K562 (cell line): ENCODE results near the gene THAP12. TPM values are rescaled to one million over a fixed set of nuclear protein-coding genes. Genes with fewer than 3 reads are reported as not detected.

ENCODE experiments used
- ATAC-seq: fragments of 200-7000 bp; cut with Tn5 transposase; 3 replicates; pipeline ENCODE4 v1.9.1; 2020; ENCODE audit warnings: moderate library complexity
- BruUV-seq: library from RNA; stranded (reverse); fragments of 400-500 nt; replicated peaks from 2 replicates; lab custom pipeline; 2021; lab: Mats Ljungman, UMichigan
- CTCF ChIA-PET: fragments of 300-600 bp; formaldehyde crosslinking; extraction: SDS; loops from one replicate; lab custom pipeline; 2021; ENCODE audit warnings: low intra/inter-chr PET ratio; lab: Yijun Ruan, JAX
- POLR2A ChIA-PET: fragments of 300-600, 350-650 bp; sonication (Branson Sonifier 250); formaldehyde crosslinking; extraction: SDS; loops from one replicate; lab custom pipeline; 2021; ENCODE audit warnings: antibody characterized with exemption, inconsistent platforms; lab: Yijun Ruan, JAX
- DNase-seq, 4 experiments: peaks; one replicate each; pipeline versions ENCODE4 v3.0.0 to v3.0.0-alpha.2; 2011 to 2018; ENCODE audit warnings: low spot score in 3 of 4, mixed read lengths in 3 of 4; ENCODE audit errors: extremely low read depth in 1 of 4
- FAIRE-seq: peaks from 2 replicates; lab custom pipeline; 2011; peaks lifted over from hg19 to GRCh38; lab: Jason Lieb, UNC
- H2AFZ ChIP-seq: 2 replicates; pipeline ENCODE4 v1.6.0; 2011; ENCODE audit warnings: low read depth, low read length, control low read depth, inconsistent platforms
- H3K27ac ChIP-seq: fragments of 200-600 bp; 3 replicates; pipeline ENCODE4 v1.8.0; 2011; ENCODE audit warnings: low read depth, mild to moderate bottlenecking, control low read depth, inconsistent platforms, low read length, moderate library complexity, mixed read lengths; ENCODE audit errors: extremely low read depth
- H3K27me3 ChIP-seq, 2 experiments: fragments of 300-600 bp in 1 of 2; 2 replicates in 1 of 2; 3 replicates in 1 of 2; pipeline versions ENCODE4 v1.6.0 to v1.8.0; 2011; ENCODE audit warnings: inconsistent platforms in 2 of 2, low read length in 2 of 2, mild to moderate bottlenecking in 1 of 2, mixed read lengths in 1 of 2, moderate library complexity in 1 of 2; ENCODE audit not compliant: control insufficient read depth in 2 of 2, insufficient read depth in 2 of 2
- H3K36me3 ChIP-seq: fragments of 300-600 bp; 3 replicates; pipeline ENCODE4 v1.8.0; 2011; ENCODE audit warnings: mild to moderate bottlenecking, low read length, inconsistent platforms; ENCODE audit not compliant: control insufficient read depth, insufficient read depth
- H3K4me1 ChIP-seq, 2 experiments: fragments of 200-600 bp in 1 of 2; replicated peaks in 1 of 2; 2 replicates in 1 of 2; 3 replicates in 1 of 2; pipeline versions ENCODE4 v1.5.1 to v1.8.0; 2011; ENCODE audit warnings: inconsistent platforms in 2 of 2, low read length in 2 of 2, mild to moderate bottlenecking in 1 of 2, mixed read lengths in 1 of 2, moderate library complexity in 1 of 2; ENCODE audit not compliant: control insufficient read depth in 2 of 2, insufficient read depth in 2 of 2
- H3K4me2 ChIP-seq: 2 replicates; pipeline ENCODE4 v1.6.1; 2011; ENCODE audit warnings: low read length, control low read depth, inconsistent platforms, mixed read lengths; ENCODE audit not compliant: insufficient read depth
- H3K4me3 ChIP-seq: fragments of 200-600 bp; sonication (generic), shearing (Covaris generic); 2 replicates; pipeline ENCODE4 v1.5.1; 2016; ENCODE audit warnings: control low read depth, inconsistent platforms
- H3K79me2 ChIP-seq: fragments of 200-600 bp; 3 replicates; pipeline ENCODE4 v1.8.0; 2011; ENCODE audit warnings: low read length, inconsistent platforms; ENCODE audit not compliant: control insufficient read depth, insufficient read depth
- H3K9ac ChIP-seq, 2 experiments: 2 replicates each; pipeline versions ENCODE4 v1.6.0 to v1.6.1; 2011; ENCODE audit warnings: low read depth in 2 of 2, low read length in 2 of 2, control low read depth in 1 of 2, inconsistent platforms in 1 of 2, mild to moderate bottlenecking in 1 of 2, mixed read lengths in 1 of 2; ENCODE audit not compliant: insufficient read depth in 1 of 2
- H3K9me1 ChIP-seq: one replicate; pipeline ENCODE4 v1.6.0; 2011; ENCODE audit warnings: inconsistent platforms, mild to moderate bottlenecking, low read length, moderate library complexity; ENCODE audit not compliant: control insufficient read depth, insufficient read depth
- H3K9me3 ChIP-seq: replicated peaks from 2 replicates; pipeline ENCODE4 v1.5.1; 2011; ENCODE audit warnings: low read depth, low read length, inconsistent platforms; ENCODE audit not compliant: control insufficient read depth, insufficient read depth
- H4K20me1 ChIP-seq: replicated peaks from 2 replicates; pipeline ENCODE4 v1.6.1; 2011; ENCODE audit warnings: low read length, inconsistent platforms, mixed read lengths; ENCODE audit not compliant: control insufficient read depth, insufficient read depth
- CBFB ChIP-seq: sonication (generic); formaldehyde crosslinking; IDR thresholded peaks from 2 replicates; pipeline ENCODE4 v1.4.0; 2020; ENCODE audit warnings: mild to moderate bottlenecking, missing genetic modification reagents
- CTBP1 ChIP-seq: fragments of 450-650 bp; IDR thresholded peaks from 2 replicates; pipeline ENCODE4 v1.6.1; 2016; ENCODE audit warnings: borderline replicate concordance
- ELF4 ChIP-seq: fragments of 450-650 bp; formaldehyde crosslinking; IDR thresholded peaks from 2 replicates; pipeline ENCODE4 v1.4.0; 2022; ENCODE audit warnings: missing genetic modification characterization
- HMBOX1 ChIP-seq: sonication (generic); IDR thresholded peaks from 2 replicates; pipeline ENCODE4 v1.6.1; 2016
- KAT8 ChIP-seq: fragments of 450-650 bp; IDR thresholded peaks from 2 replicates; pipeline ENCODE4 v1.6.1; 2016; ENCODE audit warnings: low read depth, mild to moderate bottlenecking
- MIER1 ChIP-seq: fragments of 450-650 bp; IDR thresholded peaks from 2 replicates; pipeline ENCODE4 v1.6.1; 2016; ENCODE audit warnings: antibody characterized with exemption, mild to moderate bottlenecking, low read depth
- POLR3A ChIP-seq: IDR thresholded peaks from 2 replicates; pipeline ENCODE4 v1.6.1; 2011; ENCODE audit warnings: borderline replicate concordance, mild to moderate bottlenecking, moderate library complexity; ENCODE audit not compliant: insufficient read length, insufficient read depth; ENCODE audit errors: extremely low read depth
- SLC30A9 ChIP-seq: fragments of 250-450 bp; sonication (Bioruptor Pico); IDR thresholded peaks from 2 replicates; pipeline ENCODE4 v1.8.0; 2022; ENCODE audit warnings: mild to moderate bottlenecking, moderate library complexity
- SMARCC2 ChIP-seq: fragments of 450-650 bp; IDR thresholded peaks from 2 replicates; pipeline ENCODE4 v1.6.1; 2017; ENCODE audit warnings: antibody characterized with exemption, moderate library complexity, mild to moderate bottlenecking, low read depth
- ZKSCAN3 ChIP-seq: fragments of 250-450 bp; sonication (Bioruptor Pico); IDR thresholded peaks from 2 replicates; pipeline ENCODE4 v1.4.0; 2020
- ZNF507 ChIP-seq: conservative IDR thresholded peaks from 2 replicates; pipeline ENCODE4 v1.6.1; 2017; ENCODE audit warnings: missing genetic modification characterization, missing compliant biosample characterization
- ZSCAN32 ChIP-seq: fragments of 450-650 bp; formaldehyde crosslinking; IDR thresholded peaks from 2 replicates; pipeline ENCODE4 v1.4.0; 2020; ENCODE audit warnings: mild to moderate bottlenecking, moderate library complexity
- WGBS: fragments of 100-300 bp; shearing (Covaris generic); methylation state at CpG from one replicate; pipeline ENCODE4 v1.1.6; 2016; ENCODE audit warnings: low coverage, mixed read lengths; ENCODE audit not compliant: insufficient coverage; ENCODE audit errors: missing lambda C conversion rate; 5-methylcytosine and 5-hydroxymethylcytosine counted together
- in situ Hi-C: fragments of 300-500 bp; cut with MboI; formaldehyde crosslinking; loops from 4 replicates; pipeline ENCODE4 v1.15.0; 2018; ENCODE audit warnings: inconsistent platforms, mixed read lengths
- intact Hi-C: fragments of 100-400 bp; cut with micrococcal nuclease; formaldehyde crosslinking; loops from 2 replicates; pipeline ENCODE4 v1.14.2; 2022
- polyA plus RNA-seq, 8 experiments: library from polyadenylated mRNA; depleted of rRNA in 4 of 8; stranded (reverse) in 5 of 8; unstranded in 3 of 8; fragments of >200 nt; fragmentation: Nextera tagmentation in 2 of 8; fragmentation: Illumina TruSeq in 1 of 8; extraction: Ambion mirVana in 2 of 8; extraction: Trizol in 1 of 8; gene quantifications; 2 replicates each; pipeline versions ENCODE4 v1.2.1 to v1.2.3, GENCODE V29; 2011 to 2014; ENCODE audit warnings: inconsistent platforms in 1 of 8, missing spikeins in 1 of 8
- total RNA-seq, 7 experiments: library from RNA; depleted of rRNA in 6 of 7; stranded (reverse); fragments of >200 nt in 6 of 7; fragmentation: Illumina TruSeq in 2 of 7; extraction: Trizol in 2 of 7; gene quantifications; 2 replicates each; pipeline versions ENCODE4 v1.2.1 to v1.2.3, GENCODE V29; 2011 to 2021; ENCODE audit warnings: low replicate concordance in 1 of 7
- TF ChIP-seq, protein P1 (sequence below): fragments of 250-450 bp; sonication (Bioruptor Pico); IDR thresholded peaks from 2 replicates; pipeline ENCODE4 v1.8.0; 2021; ENCODE audit warnings: borderline replicate concordance, mild to moderate bottlenecking, moderate library complexity; ENCODE audit not compliant: poor library complexity, severe bottlenecking
- TF ChIP-seq, protein P2 (sequence below): fragments of 450-650 bp; IDR thresholded peaks from 2 replicates; pipeline ENCODE4 v1.6.1; 2016
- TF ChIP-seq, protein P3 (sequence below): fragments of 450-650 bp; formaldehyde crosslinking; IDR thresholded peaks from 2 replicates; pipeline ENCODE4 v1.4.0; 2022; ENCODE audit warnings: missing genetic modification characterization

The THAP12 gene
- total and polyA plus RNA-seq, 9 of the 15 experiments (the other 6 are each of a cell fraction or from before 2014, with no cell fraction given): 28.1 to 103 (median 57.8) TPM

GRCh38 chr11:76361374-76361773 lies 19.6 kb downstream of the THAP12 start:
- POLR2A ChIA-PET: no interaction called here

DNA sequence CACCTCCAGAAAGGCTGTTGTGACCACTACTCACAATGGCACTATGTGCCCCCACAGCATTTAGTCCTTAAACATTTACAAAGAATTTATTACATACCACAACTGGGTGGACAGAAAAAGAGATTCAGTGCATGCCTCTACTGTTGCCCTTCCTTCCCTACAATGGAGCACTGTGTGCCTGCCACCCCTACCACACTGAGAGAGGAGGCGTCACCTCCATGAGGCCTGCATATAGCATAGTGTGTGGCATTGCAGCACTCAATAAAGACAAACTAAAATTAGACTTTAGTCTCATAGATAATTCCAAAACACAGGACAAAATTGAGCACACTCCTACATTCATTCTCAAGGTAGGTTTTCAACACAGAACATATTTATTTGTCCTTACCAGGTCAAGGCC lies 25.8 kb downstream of the THAP12 start:
- FAIRE-seq: no peak
- no peaks in the 10 kb centered on the region for H3K9me1 ChIP-seq
- WGBS: 93% methylated on average over 1 of the region's 1 CpG
- intact Hi-C loops (no loop called here), in situ Hi-C loops (no loop called here)
- H3K36me3 ChIP-seq: peaks cover 61% of the 10 kb centered on the region
- ChIA-PET POLR2A (no interaction called here), CTCF (no interaction called here)
- no peak overlapping the region for H2AFZ ChIP-seq
- 0 out of 2 replicates have a peak, but pooled peaks cover 4% of the 10 kb centered on the region for H3K9me3 ChIP-seq
- no peak overlapping the region for H3K9ac ChIP-seq
- H3K27ac ChIP-seq: no peak overlapping the region
- no peak for ATAC-seq
- no TSS peak for BruUV-seq
- H3K79me2 ChIP-seq: no peaks in the 10 kb centered on the region; the same call in 2 of the 3 replicates
- no peaks in the 10 kb centered on the region for H4K20me1 ChIP-seq
- H3K4me2 ChIP-seq: no peak overlapping the region
- no peaks in the 10 kb centered on the region for H3K4me1 ChIP-seq
- no peak for DNase-seq
- no peaks in the 10 kb centered on the region for H3K27me3 ChIP-seq
- no peak overlapping the region for H3K4me3 ChIP-seq
- TF ChIP-seq, protein P1, sequence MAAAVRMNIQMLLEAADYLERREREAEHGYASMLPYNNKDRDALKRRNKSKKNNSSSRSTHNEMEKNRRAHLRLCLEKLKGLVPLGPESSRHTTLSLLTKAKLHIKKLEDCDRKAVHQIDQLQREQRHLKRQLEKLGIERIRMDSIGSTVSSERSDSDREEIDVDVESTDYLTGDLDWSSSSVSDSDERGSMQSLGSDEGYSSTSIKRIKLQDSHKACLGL (CRISPR knock-in tag): no peak
- TF ChIP-seq ZSCAN32 (CRISPR knock-in tag) (no peak), ZKSCAN3 (CRISPR knock-in tag) (no peak), ELF4 (CRISPR knock-in tag) (no peak), ZNF507 (tag) (no peak), POLR3A (no peak), CBFB (CRISPR knock-in tag) (no peak), HMBOX1 (no peak), KAT8 (no peak), SMARCC2 (no peak)
- TF ChIP-seq, protein P2, sequence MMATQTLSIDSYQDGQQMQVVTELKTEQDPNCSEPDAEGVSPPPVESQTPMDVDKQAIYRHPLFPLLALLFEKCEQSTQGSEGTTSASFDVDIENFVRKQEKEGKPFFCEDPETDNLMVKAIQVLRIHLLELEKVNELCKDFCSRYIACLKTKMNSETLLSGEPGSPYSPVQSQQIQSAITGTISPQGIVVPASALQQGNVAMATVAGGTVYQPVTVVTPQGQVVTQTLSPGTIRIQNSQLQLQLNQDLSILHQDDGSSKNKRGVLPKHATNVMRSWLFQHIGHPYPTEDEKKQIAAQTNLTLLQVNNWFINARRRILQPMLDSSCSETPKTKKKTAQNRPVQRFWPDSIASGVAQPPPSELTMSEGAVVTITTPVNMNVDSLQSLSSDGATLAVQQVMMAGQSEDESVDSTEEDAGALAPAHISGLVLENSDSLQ: no peak
- TF ChIP-seq, protein P3, sequence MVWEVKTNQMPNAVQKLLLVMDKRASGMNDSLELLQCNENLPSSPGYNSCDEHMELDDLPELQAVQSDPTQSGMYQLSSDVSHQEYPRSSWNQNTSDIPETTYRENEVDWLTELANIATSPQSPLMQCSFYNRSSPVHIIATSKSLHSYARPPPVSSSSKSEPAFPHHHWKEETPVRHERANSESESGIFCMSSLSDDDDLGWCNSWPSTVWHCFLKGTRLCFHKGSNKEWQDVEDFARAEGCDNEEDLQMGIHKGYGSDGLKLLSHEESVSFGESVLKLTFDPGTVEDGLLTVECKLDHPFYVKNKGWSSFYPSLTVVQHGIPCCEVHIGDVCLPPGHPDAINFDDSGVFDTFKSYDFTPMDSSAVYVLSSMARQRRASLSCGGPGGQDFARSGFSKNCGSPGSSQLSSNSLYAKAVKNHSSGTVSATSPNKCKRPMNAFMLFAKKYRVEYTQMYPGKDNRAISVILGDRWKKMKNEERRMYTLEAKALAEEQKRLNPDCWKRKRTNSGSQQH: no peak

More at GRCh38 chr11:76361374-76361773, 19.6 kb downstream of the THAP12 start:
- Histone ChIP-seq H4K20me1 (no peaks in the 10 kb centered on the region), H3K9me3 (no peaks in the 10 kb centered on the region), H3K9ac (no peak overlapping the region), H3K4me1 (peaks cover 6 to 13% of the 10 kb centered on the region in 2 experiments; a peak in 3 of 5 replicates), H3K9me1 (no peaks in the 10 kb centered on the region), H2AFZ (no peak overlapping the region), H3K4me2 (no peak overlapping the region), H3K4me3 (no peak overlapping the region), H3K36me3 (peaks cover 59% of the 10 kb centered on the region), H3K79me2 (peaks cover 24% of the 10 kb centered on the region), H3K27ac (no peak overlapping the region), H3K27me3 (no peaks in the 10 kb centered on the region)
- no peak for FAIRE-seq
- no peak for DNase-seq
- CTCF ChIA-PET: no interaction called here
- in situ Hi-C loops (no loop called here), intact Hi-C loops (no loop called here)
- BruUV-seq: no TSS peak
- no peak for ATAC-seq
- TF ChIP-seq CTBP1: no peak
- TF ChIP-seq SLC30A9 (CRISPR knock-in tag): no peak
- no peak for TF ChIP-seq MIER1
- no peak for TF ChIP-seq CBFB (CRISPR knock-in tag)
